Neural progenitor cell (in vitro differentiated cells): ENCODE measurements around the gene GJB3. TPM values are rescaled to one million over a fixed set of nuclear protein-coding genes. Genes with fewer than 3 reads are reported as not detected.

Experiments
- DNase-seq: peaks from one replicate; pipeline ENCODE4 v3.0.0-alpha.2; 2016; ENCODE audit warnings: low spot score
- H2AFZ ChIP-seq: fragments of 200-600 bp; sonication (generic); replicated peaks from 2 replicates; pipeline ENCODE4 v1.6.1; 2016; ENCODE audit warnings: antibody characterized with exemption
- H3F3A ChIP-seq: fragments of 200-600 bp; sonication (generic); 2 replicates; pipeline ENCODE4 v1.6.1; 2016; ENCODE audit warnings: antibody characterized with exemption, low read depth
- H3K27ac ChIP-seq: fragments of 200-600 bp; sonication (generic); 2 replicates; pipeline ENCODE4 v1.5.1; 2016; ENCODE audit warnings: mild to moderate bottlenecking
- H3K27me3 ChIP-seq: fragments of 200-600 bp; sonication (generic); 2 replicates; pipeline ENCODE4 v1.6.1; 2016; ENCODE audit warnings: mild to moderate bottlenecking, moderate library complexity
- H3K36me3 ChIP-seq: fragments of 200-600 bp; sonication (generic); 2 replicates; pipeline ENCODE4 v1.5.1; 2016
- H3K4me1 ChIP-seq: fragments of 200-600 bp; sonication (generic); 2 replicates; pipeline ENCODE4 v1.6.1; 2016; ENCODE audit warnings: mixed run types
- H3K4me2 ChIP-seq: fragments of 200-600 bp; sonication (generic); 2 replicates; pipeline ENCODE4 v1.6.1; 2016
- H3K4me3 ChIP-seq: fragments of 200-600 bp; sonication (generic); 2 replicates; pipeline ENCODE4 v1.5.1; 2016
- H3K79me2 ChIP-seq: fragments of 200-600 bp; sonication (generic); 2 replicates; pipeline ENCODE4 v1.6.1; 2016; ENCODE audit warnings: low read depth
- H3K9ac ChIP-seq: fragments of 200-600 bp; sonication (generic); 2 replicates; pipeline ENCODE4 v1.6.1; 2016
- H3K9me3 ChIP-seq: fragments of 200-600 bp; sonication (generic); 2 replicates; pipeline ENCODE4 v1.5.1; 2016; ENCODE audit warnings: low read depth
- H4K20me1 ChIP-seq: fragments of 200-600 bp; sonication (generic); 2 replicates; pipeline ENCODE4 v1.6.1; 2016; ENCODE audit warnings: low read depth
- H3K27ac Mint-ChIP-seq: 3 replicates; pipeline ENCODE4 v1.8.0; 2021; ENCODE audit warnings: mixed read lengths
- H3K27me3 Mint-ChIP-seq: 2 replicates; pipeline ENCODE4 v1.8.0; 2022; ENCODE audit warnings: low read depth, mild to moderate bottlenecking, inconsistent platforms, moderate library complexity, mixed read lengths; ENCODE audit not compliant: insufficient read depth
- H3K36me3 Mint-ChIP-seq: 3 replicates; pipeline ENCODE4 v1.8.0; 2021; ENCODE audit warnings: mixed read lengths
- H3K4me1 Mint-ChIP-seq: 3 replicates; pipeline ENCODE4 v1.8.0; 2021; ENCODE audit warnings: mixed read lengths
- H3K4me3 Mint-ChIP-seq: 3 replicates; pipeline ENCODE4 v1.8.0; 2021; ENCODE audit warnings: mild to moderate bottlenecking, moderate library complexity, mixed read lengths
- H3K9me3 Mint-ChIP-seq: 3 replicates; pipeline ENCODE4 v1.8.0; 2020; ENCODE audit warnings: mixed read lengths
- EZH2 ChIP-seq: fragments of 200-600 bp; sonication (generic); IDR thresholded peaks from 2 replicates; pipeline ENCODE4 v1.6.1; 2017; ENCODE audit warnings: antibody characterized with exemption, mild to moderate bottlenecking, moderate library complexity
- EZH2phosphoT487 ChIP-seq: fragments of 200-600 bp; sonication (generic); IDR thresholded peaks from 2 replicates; pipeline ENCODE4 v1.6.1; 2017; ENCODE audit warnings: antibody characterized with exemption
- total RNA-seq: library from RNA; depleted of rRNA; stranded (reverse); fragments of >200 nt; gene quantifications from 2 replicates; pipeline ENCODE4 v1.2.3, GENCODE V29; 2015; ENCODE audit warnings: low replicate concordance
- TF ChIP-seq, protein P1 (sequence below): fragments of 200-600 bp; sonication (generic); IDR thresholded peaks from 2 replicates; pipeline ENCODE4 v1.5.1; 2017; ENCODE audit warnings: antibody characterized with exemption, mild to moderate bottlenecking

Gene GJB3
- total RNA-seq, 1 donor from 2014 or later: not detected

- H3K27me3 Mint-ChIP-seq: peaks cover 38% of the 10 kb centered on the region
- no peaks in the 10 kb centered on the region for H3K9me3 Mint-ChIP-seq
- Histone ChIP-seq H3K36me3 (no peaks in the 10 kb centered on the region), H4K20me1 (peaks cover 9% of the 10 kb centered on the region), H3K27me3 (peaks cover 62% of the 10 kb centered on the region), H2AFZ (peak overlapping the region; percentile 22), H3F3A (no peaks in the 10 kb centered on the region), H3K4me3 (peak overlapping the region; percentile 50), H3K27ac (no peak overlapping the region), H3K9ac (no peak overlapping the region), H3K4me1 (no peaks in the 10 kb centered on the region), H3K9me3 (no peaks in the 10 kb centered on the region), H3K79me2 (no peaks in the 10 kb centered on the region), H3K4me2 (peak overlapping the region; percentile 90)
- no peak overlapping the region for H3K4me3 Mint-ChIP-seq
- no peak for TF ChIP-seq EZH2phosphoT487
- TF ChIP-seq, protein P1, sequence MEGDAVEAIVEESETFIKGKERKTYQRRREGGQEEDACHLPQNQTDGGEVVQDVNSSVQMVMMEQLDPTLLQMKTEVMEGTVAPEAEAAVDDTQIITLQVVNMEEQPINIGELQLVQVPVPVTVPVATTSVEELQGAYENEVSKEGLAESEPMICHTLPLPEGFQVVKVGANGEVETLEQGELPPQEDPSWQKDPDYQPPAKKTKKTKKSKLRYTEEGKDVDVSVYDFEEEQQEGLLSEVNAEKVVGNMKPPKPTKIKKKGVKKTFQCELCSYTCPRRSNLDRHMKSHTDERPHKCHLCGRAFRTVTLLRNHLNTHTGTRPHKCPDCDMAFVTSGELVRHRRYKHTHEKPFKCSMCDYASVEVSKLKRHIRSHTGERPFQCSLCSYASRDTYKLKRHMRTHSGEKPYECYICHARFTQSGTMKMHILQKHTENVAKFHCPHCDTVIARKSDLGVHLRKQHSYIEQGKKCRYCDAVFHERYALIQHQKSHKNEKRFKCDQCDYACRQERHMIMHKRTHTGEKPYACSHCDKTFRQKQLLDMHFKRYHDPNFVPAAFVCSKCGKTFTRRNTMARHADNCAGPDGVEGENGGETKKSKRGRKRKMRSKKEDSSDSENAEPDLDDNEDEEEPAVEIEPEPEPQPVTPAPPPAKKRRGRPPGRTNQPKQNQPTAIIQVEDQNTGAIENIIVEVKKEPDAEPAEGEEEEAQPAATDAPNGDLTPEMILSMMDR: no peak
- peak; percentile 72 for TF ChIP-seq EZH2
- no peak overlapping the region for H3K27ac Mint-ChIP-seq
- peaks cover 9% of the 10 kb centered on the region for H3K4me1 Mint-ChIP-seq
- DNase-seq: no peak
- no peaks in the 10 kb centered on the region for H3K36me3 Mint-ChIP-seq
These were observed 904 bp downstream of the GJB3 start for GRCh38 chr1:34781844-34782391.

- no peak overlapping the region for H3K9ac ChIP-seq
- H4K20me1 ChIP-seq: peaks cover 9% of the 10 kb centered on the region
- H3K9me3 ChIP-seq: no peaks in the 10 kb centered on the region
- Mint-ChIP-seq H3K36me3 (no peaks in the 10 kb centered on the region), H3K27ac (no peak overlapping the region), H3K4me3 (no peak overlapping the region), H3K9me3 (peaks cover 3% of the 10 kb centered on the region), H3K27me3 (peaks cover 37% of the 10 kb centered on the region), H3K4me1 (peaks cover 9% of the 10 kb centered on the region)
- H3K27me3 ChIP-seq: peaks cover 47% of the 10 kb centered on the region
- H2AFZ ChIP-seq: no peak overlapping the region
- TF ChIP-seq EZH2phosphoT487 (no peak), EZH2 (no peak)
- TF ChIP-seq, protein P1: no peak
- H3K27ac ChIP-seq: no peak overlapping the region
- no peak overlapping the region for H3K4me2 ChIP-seq
- H3K36me3 ChIP-seq: no peaks in the 10 kb centered on the region
- no peak overlapping the region for H3K4me3 ChIP-seq
- H3F3A ChIP-seq: no peaks in the 10 kb centered on the region
- H3K79me2 ChIP-seq: no peaks in the 10 kb centered on the region
- no peaks in the 10 kb centered on the region for H3K4me1 ChIP-seq
- DNase-seq: no peak
These were observed 3.8 kb downstream of the GJB3 start for GRCh38 chr1:34784751-34785221.

- Histone ChIP-seq H3K4me1 (no peaks in the 10 kb centered on the region), H4K20me1 (peaks cover 9% of the 10 kb centered on the region), H3K9ac (no peak overlapping the region), H3K27me3 (peaks cover 42% of the 10 kb centered on the region), H3K4me2 (no peak overlapping the region), H3K79me2 (no peaks in the 10 kb centered on the region), H3F3A (no peaks in the 10 kb centered on the region), H2AFZ (no peak overlapping the region), H3K36me3 (no peaks in the 10 kb centered on the region), H3K4me3 (no peak overlapping the region), H3K9me3 (no peaks in the 10 kb centered on the region), H3K27ac (no peak overlapping the region)
- peaks cover 9% of the 10 kb centered on the region for H3K4me1 Mint-ChIP-seq
- H3K36me3 Mint-ChIP-seq: no peaks in the 10 kb centered on the region
- TF ChIP-seq EZH2phosphoT487 (no peak), EZH2 (no peak)
- TF ChIP-seq, protein P1: no peak
- no peak overlapping the region for H3K4me3 Mint-ChIP-seq
- no peak for DNase-seq
- H3K9me3 Mint-ChIP-seq: peaks cover 3% of the 10 kb centered on the region
- no peak overlapping the region for H3K27ac Mint-ChIP-seq
- peaks cover 34% of the 10 kb centered on the region for H3K27me3 Mint-ChIP-seq
These were observed 4.3 kb downstream of the GJB3 start for GRCh38 chr1:34785231-34785874.
